Mucosa of rectum (tissue), 2 donors: Measurements from ENCODE around the gene APPBP2.
"Not testable (repeated sequence)": the region's sequence is repeated elsewhere in the genome, so short reads cannot be mapped to it uniquely, and the experiment has no call there.

Source experiments
- H3K27ac ChIP-seq, 2 donors: one replicate each; pipeline ENCODE4 v1.7.0; 2013; ENCODE audit warnings: inconsistent platforms in 2 of 2, low read depth in 2 of 2, low read length in 2 of 2
- H3K27me3 ChIP-seq, 2 donors: one replicate each; pipeline ENCODE4 v1.7.0; 2013; ENCODE audit warnings: low read length in 2 of 2; ENCODE audit not compliant: control insufficient read depth in 2 of 2, insufficient read depth in 2 of 2
- H3K36me3 ChIP-seq, 2 donors: one replicate each; pipeline ENCODE4 v1.7.0; 2013; ENCODE audit warnings: low read length in 2 of 2; ENCODE audit not compliant: control insufficient read depth in 2 of 2, insufficient read depth in 2 of 2
- H3K4me1 ChIP-seq, 2 donors: one replicate each; pipeline ENCODE4 v1.7.0; 2013; ENCODE audit warnings: low read length in 2 of 2, mild to moderate bottlenecking in 1 of 2; ENCODE audit not compliant: control insufficient read depth in 2 of 2, insufficient read depth in 2 of 2
- H3K4me3 ChIP-seq, 2 donors: one replicate each; pipeline ENCODE4 v1.7.0; 2013; ENCODE audit warnings: low read length in 2 of 2
- H3K9ac ChIP-seq, 2 donors: one replicate each; pipeline ENCODE4 v1.7.0; 2013; ENCODE audit warnings: low read length in 2 of 2, low read depth in 1 of 2, mild to moderate bottlenecking in 1 of 2
- H3K9me3 ChIP-seq, 2 donors: one replicate each; pipeline ENCODE4 v1.7.0; 2013; ENCODE audit warnings: low read length in 2 of 2; ENCODE audit not compliant: control insufficient read depth in 2 of 2
- donor health status: healthy.
- donor health status: Normal muscosa, but diverticular disease.

Gene APPBP2

DNA sequence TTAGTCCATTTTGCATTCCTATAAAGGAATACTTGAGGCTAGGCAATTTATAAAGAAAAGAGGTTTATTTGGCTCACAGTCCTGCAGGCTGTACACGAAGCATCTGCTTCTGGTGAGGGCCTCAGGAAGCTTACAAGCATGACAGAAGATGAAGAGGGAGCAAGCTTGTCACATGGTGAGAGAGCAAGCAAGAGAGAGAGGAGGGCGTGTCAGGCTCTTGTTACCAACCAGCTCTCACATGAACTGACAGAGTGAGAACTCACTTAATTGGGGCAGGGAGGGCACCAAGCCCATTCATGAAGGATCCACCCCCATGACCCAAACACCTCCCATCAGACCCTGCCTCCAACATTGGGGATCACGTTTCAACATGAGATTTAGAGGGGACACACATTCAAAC is 102.2 kb downstream of the APPBP2 start:
- Histone ChIP-seq H3K36me3 (no peaks in the 10 kb centered on the region), H3K9me3 (no peaks in the 10 kb centered on the region), H3K9ac (no peak overlapping the region), H3K27ac (no peak overlapping the region), H3K4me1 (peaks cover 0 to 8% of the 10 kb centered on the region in 2 donors), H3K27me3 (no peaks in the 10 kb centered on the region), H3K4me3 (no peak overlapping the region)

DNA sequence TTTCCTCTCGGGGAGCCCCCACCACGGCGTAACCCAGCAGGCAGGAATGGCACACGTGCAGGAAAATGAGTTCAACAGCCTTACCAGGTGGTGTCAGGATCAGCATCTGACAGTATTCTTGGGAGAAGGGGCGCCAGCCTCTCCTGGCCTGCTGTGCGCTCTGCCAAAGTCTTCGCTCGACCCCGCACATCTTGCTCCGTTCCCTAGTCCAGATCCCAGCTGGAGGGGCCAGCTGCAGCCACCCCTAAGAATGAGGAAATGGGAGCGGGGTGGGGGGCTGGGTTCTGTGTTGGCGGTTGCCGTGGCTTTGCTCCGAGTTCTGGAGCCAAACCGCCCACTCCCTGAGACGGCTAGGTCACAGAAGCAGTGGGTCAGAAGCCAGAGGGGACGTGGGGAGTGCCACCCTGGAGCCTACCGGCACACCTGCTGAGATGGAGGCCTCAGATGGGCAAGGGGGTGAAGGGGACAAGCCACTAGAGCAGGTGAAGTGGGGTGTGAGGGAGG is 103.8 kb downstream of the APPBP2 start, which contains the start of gene CHCT1:
Gene CHCT1, plus strand, starts transcription at position 328 of the 504 bp plus-strand sequence. Its CDS starts 104 bp downstream, at position 432.
- Histone ChIP-seq H3K9ac (peak within 1 kb of the TSS; percentile 14 to 65), H3K36me3 (no peaks in the 10 kb centered on the region), H3K27ac (peak within 1 kb of the TSS in 1 of 2 donors; percentile 9)

DNA sequence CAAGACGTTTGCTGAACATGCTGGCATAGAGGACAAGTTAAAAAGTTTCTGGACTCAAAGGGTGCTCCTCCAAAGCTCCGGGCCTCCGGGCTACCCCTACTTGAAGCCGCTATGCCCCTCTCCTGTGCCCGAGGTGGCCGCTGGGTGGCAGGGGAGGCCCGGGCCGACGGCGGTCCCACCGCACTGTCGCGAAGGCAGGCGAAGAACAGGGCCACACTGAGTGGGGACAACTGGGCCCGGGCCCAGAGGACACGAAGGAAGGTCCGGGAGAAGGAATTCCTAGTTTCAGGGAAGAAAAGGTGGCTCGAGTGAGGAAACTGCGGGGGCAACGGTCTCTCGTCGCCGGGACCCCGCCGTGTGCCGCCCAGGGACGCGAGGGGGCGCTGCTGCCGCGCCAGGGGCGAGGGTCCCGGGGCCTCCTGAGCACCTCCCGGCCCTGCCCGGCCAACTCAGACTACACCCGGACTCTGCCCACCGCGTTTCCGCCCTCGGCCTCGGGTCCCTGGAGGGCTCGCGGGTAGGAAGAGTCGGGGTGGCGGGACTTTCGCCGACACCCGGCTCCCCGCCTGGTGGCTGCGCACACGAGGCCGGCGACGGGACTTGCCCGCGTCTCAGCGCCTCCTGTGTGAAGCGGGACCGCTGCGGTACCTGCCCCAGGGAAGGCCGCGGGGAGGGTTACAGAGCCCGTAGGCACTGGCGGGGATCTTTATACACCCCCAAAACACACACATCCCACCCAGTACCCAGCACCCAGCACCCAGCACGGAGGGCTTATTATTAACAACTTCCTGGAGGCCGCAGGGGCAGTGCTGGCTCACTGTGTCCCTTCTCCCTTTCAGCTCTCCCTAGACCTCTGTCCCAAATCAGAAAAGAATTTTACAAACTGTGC is 104.5 kb downstream of the APPBP2 start:
- Histone ChIP-seq H3K27ac (peak overlapping the region in 1 of 2 donors; percentile 9), H3K4me3 (peak overlapping the region; percentile 62 to 72), H3K9ac (peak overlapping the region; percentile 14 to 65)

More for the DNA sequence above, 103.8 kb downstream of the APPBP2 start, which contains the start of gene CHCT1:
- H3K9me3 ChIP-seq = no peaks in the 10 kb centered on the region
- peak within 1 kb of the TSS; percentile 62 to 72 for H3K4me3 ChIP-seq
- H3K4me1 ChIP-seq = peaks cover 0 to 8% of the 10 kb centered on the region in 2 donors
- no peaks in the 10 kb centered on the region for H3K27me3 ChIP-seq

GRCh38 chr17:60419875-60420274 is 106.2 kb downstream of the APPBP2 start:
- H3K36me3 ChIP-seq, H3K4me3 ChIP-seq, H3K9ac ChIP-seq, H3K27ac ChIP-seq, H3K9me3 ChIP-seq, H3K4me1 ChIP-seq, H3K27me3 ChIP-seq: not testable (repeated sequence)

More for the DNA sequence above, 104.5 kb downstream of the APPBP2 start:
- peaks cover 0 to 8% of the 10 kb centered on the region in 2 donors for H3K4me1 ChIP-seq
- no peaks in the 10 kb centered on the region for H3K36me3 ChIP-seq
- H3K9me3 ChIP-seq = no peaks in the 10 kb centered on the region
- H3K27me3 ChIP-seq = no peaks in the 10 kb centered on the region

DNA sequence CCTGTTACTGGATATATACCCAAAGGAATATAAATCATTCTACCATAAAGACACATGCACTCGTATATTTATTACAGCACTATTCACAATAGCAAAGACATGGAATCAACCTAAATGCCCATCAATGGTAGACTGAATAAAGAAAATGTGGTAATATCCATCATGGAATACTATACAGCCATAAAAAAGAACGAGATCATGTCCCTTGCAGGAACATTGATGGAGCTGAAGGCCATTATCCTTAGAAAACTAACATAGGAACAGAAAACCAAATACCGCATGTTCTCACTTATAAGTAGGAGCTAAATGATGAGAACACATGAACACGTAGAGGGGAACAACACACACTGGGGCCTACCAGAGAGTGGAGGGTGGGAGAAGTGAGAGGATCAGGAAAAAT is 107.0 kb downstream of the APPBP2 start:
- not testable (repeated sequence) for H3K9me3 ChIP-seq

GRCh38 chr17:60416368-60416925 is 109.6 kb downstream of the APPBP2 start:
- Histone ChIP-seq H3K9me3 (no peaks in the 10 kb centered on the region), H3K4me1 (peaks cover 0 to 7% of the 10 kb centered on the region in 2 donors), H3K36me3 (no peaks in the 10 kb centered on the region), H3K4me3 (no peak overlapping the region), H3K27me3 (no peaks in the 10 kb centered on the region), H3K27ac (no peak overlapping the region), H3K9ac (no peak overlapping the region)

More for the DNA sequence above, 107.0 kb downstream of the APPBP2 start:
- not testable (repeated sequence) for H3K4me1 ChIP-seq, H3K4me3 ChIP-seq, H3K27me3 ChIP-seq, H3K27ac ChIP-seq, H3K9ac ChIP-seq, H3K36me3 ChIP-seq

GRCh38 chr17:60415146-60415545 is 110.9 kb downstream of the APPBP2 start:
- Histone ChIP-seq H3K4me1 (no peaks in the 10 kb centered on the region), H3K9me3 (no peaks in the 10 kb centered on the region), H3K27ac (no peak overlapping the region), H3K4me3 (no peak overlapping the region), H3K36me3 (no peaks in the 10 kb centered on the region), H3K9ac (no peak overlapping the region), H3K27me3 (no peaks in the 10 kb centered on the region)

GRCh38 chr17:60412701-60413100 is 113.3 kb downstream of the APPBP2 start:
- Histone ChIP-seq H3K4me1 (no peaks in the 10 kb centered on the region), H3K27me3 (no peaks in the 10 kb centered on the region), H3K36me3 (no peaks in the 10 kb centered on the region), H3K27ac (no peak overlapping the region), H3K9ac (no peak overlapping the region), H3K9me3 (no peaks in the 10 kb centered on the region), H3K4me3 (no peak overlapping the region)

DNA sequence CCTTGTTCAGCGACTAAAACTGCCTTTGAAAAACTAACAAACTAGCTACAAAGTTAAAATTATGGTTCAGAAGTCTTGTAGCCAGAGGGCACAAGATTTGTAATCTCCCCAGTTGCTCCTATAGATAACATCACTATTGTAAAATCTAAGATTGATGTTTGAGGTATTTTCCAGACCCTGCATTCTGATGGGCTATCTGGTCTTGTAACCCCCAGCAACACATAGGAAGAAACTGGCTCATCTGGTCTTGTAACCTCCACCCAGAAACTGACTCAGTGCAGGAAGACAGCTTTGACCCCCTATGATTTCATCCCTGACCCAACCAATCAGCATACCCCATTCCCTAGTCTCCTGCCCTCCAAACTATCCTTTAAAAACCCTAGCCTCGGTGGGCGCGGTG is 116.0 kb downstream of the APPBP2 start:
- Histone ChIP-seq H3K9me3 (no peaks in the 10 kb centered on the region), H3K27ac (no peak overlapping the region), H3K36me3 (no peaks in the 10 kb centered on the region), H3K9ac (no peak overlapping the region), H3K27me3 (no peaks in the 10 kb centered on the region), H3K4me1 (no peaks in the 10 kb centered on the region), H3K4me3 (no peak overlapping the region)

- Histone ChIP-seq H3K36me3 (no peaks in the 10 kb centered on the region), H3K27me3 (no peaks in the 10 kb centered on the region), H3K27ac (no peak overlapping the region), H3K9ac (no peak overlapping the region), H3K4me1 (no peaks in the 10 kb centered on the region), H3K4me3 (no peak overlapping the region), H3K9me3 (no peaks in the 10 kb centered on the region)
Measured at GRCh38 chr17:60406887-60407286, 119.2 kb downstream of the APPBP2 start.
